IMR-90 (cell line): Measurements from ENCODE around the gene AMPD2. TPM values are rescaled to one million over a fixed set of nuclear protein-coding genes. Genes with fewer than 3 reads are reported as not detected.

ENCODE experiments used
- ATAC-seq: fragments of 200-7000 bp; cut with Tn5 transposase; 2 replicates; pipeline ENCODE4 v1.9.1; 2020; ENCODE audit warnings: low read depth, mild to moderate bottlenecking, moderate library complexity
- BruUV-seq: library from RNA; stranded (reverse); fragments of 400-500 nt; replicated peaks from 2 replicates; lab custom pipeline; 2021; lab: Mats Ljungman, UMichigan
- CTCF ChIA-PET: fragments of 300-600 bp; formaldehyde crosslinking; extraction: SDS; loops from one replicate; lab custom pipeline; 2021; ENCODE audit warnings: antibody characterized with exemption; lab: Yijun Ruan, JAX
- POLR2A ChIA-PET: fragments of 300-600 bp; sonication (Branson Sonifier 250); formaldehyde crosslinking; loops from one replicate; lab custom pipeline; 2022; ENCODE audit warnings: antibody characterized with exemption; ENCODE audit not compliant: unreplicated experiment; lab: Charles Lee
- DNase-seq: peaks from one replicate; pipeline ENCODE4 v3.0.0; 2013
- H2AFZ ChIP-seq: replicated peaks from 2 replicates; pipeline ENCODE3; 2013; ENCODE audit warnings: low read length, mild to moderate bottlenecking; ENCODE audit not compliant: poor library complexity
- H2AK5ac ChIP-seq: 2 replicates; pipeline ENCODE4 v1.6.1; 2013; ENCODE audit warnings: low read depth, low read length, inconsistent platforms
- H2AK9ac ChIP-seq: replicated peaks from 2 replicates; pipeline ENCODE3; 2013; ENCODE audit warnings: mild to moderate bottlenecking, low read depth, low read length, moderate library complexity; ENCODE audit not compliant: poor library complexity
- H2BK120ac ChIP-seq: 2 replicates; pipeline ENCODE4 v1.6.1; 2013; ENCODE audit warnings: low read depth, low read length, inconsistent platforms
- H2BK15ac ChIP-seq: 3 replicates; pipeline ENCODE4 v1.6.1; 2013; ENCODE audit warnings: low read depth, low read length, inconsistent platforms
- H2BK20ac ChIP-seq: 2 replicates; pipeline ENCODE4 v1.6.1; 2013; ENCODE audit warnings: low read depth, mild to moderate bottlenecking, inconsistent platforms, low read length, moderate library complexity
- H2BK5ac ChIP-seq: 2 replicates; pipeline ENCODE4 v1.6.1; 2013; ENCODE audit warnings: mild to moderate bottlenecking, low read depth, low read length, inconsistent platforms; ENCODE audit not compliant: poor library complexity, severe bottlenecking
- H3K14ac ChIP-seq: replicated peaks from 2 replicates; pipeline ENCODE4 v1.6.1; 2013; ENCODE audit warnings: low read depth, low read length, inconsistent platforms
- H3K18ac ChIP-seq: 2 replicates; pipeline ENCODE4 v1.6.1; 2013; ENCODE audit warnings: low read depth, low read length, control low read depth
- H3K23ac ChIP-seq: 2 replicates; pipeline ENCODE4 v1.6.1; 2013; ENCODE audit warnings: low read depth, low read length, inconsistent platforms
- H3K27ac ChIP-seq: 2 replicates; pipeline ENCODE4 v1.5.1; 2013; ENCODE audit warnings: mild to moderate bottlenecking, control low read depth, low read length; ENCODE audit not compliant: insufficient read depth
- H3K27me3 ChIP-seq: 2 replicates; pipeline ENCODE4 v1.6.1; 2013; ENCODE audit warnings: low read length; ENCODE audit not compliant: control insufficient read depth, insufficient read depth
- H3K36me3 ChIP-seq: 2 replicates; pipeline ENCODE4 v1.6.1; 2013; ENCODE audit warnings: low read length, mixed read lengths; ENCODE audit not compliant: control insufficient read depth, insufficient read depth
- H3K4ac ChIP-seq: 2 replicates; pipeline ENCODE4 v1.6.1; 2013; ENCODE audit warnings: low read depth, low read length, inconsistent platforms
- H3K4me1 ChIP-seq: 2 replicates; pipeline ENCODE4 v1.6.1; 2013; ENCODE audit warnings: low read length, mixed read lengths; ENCODE audit not compliant: control insufficient read depth, insufficient read depth
- H3K4me2 ChIP-seq: 2 replicates; pipeline ENCODE4 v1.6.1; 2013; ENCODE audit warnings: low read depth, mild to moderate bottlenecking, control low read depth, low read length, moderate library complexity
- H3K4me3 ChIP-seq: 2 replicates; pipeline ENCODE4 v1.5.1; 2013; ENCODE audit warnings: low read depth, mild to moderate bottlenecking, control low read depth, low read length, moderate library complexity; ENCODE audit not compliant: insufficient read depth
- H3K56ac ChIP-seq: 2 replicates; pipeline ENCODE4 v1.6.1; 2013; ENCODE audit warnings: low read length, inconsistent platforms; ENCODE audit not compliant: insufficient read depth; ENCODE audit errors: extremely low read depth
- H3K79me1 ChIP-seq, 2 experiments: 2 replicates each; pipeline ENCODE4 v1.6.1; 2013; ENCODE audit warnings: low read length in 2 of 2, inconsistent platforms in 1 of 2, low read depth in 1 of 2
- H3K9ac ChIP-seq: 2 replicates; pipeline ENCODE4 v1.6.1; 2013; ENCODE audit warnings: low read depth, low read length, control low read depth
- H3K9me1 ChIP-seq: 2 replicates; pipeline ENCODE4 v1.6.1; 2013; ENCODE audit warnings: low read length, inconsistent platforms; ENCODE audit not compliant: insufficient read depth
- H3K9me3 ChIP-seq: 2 replicates; pipeline ENCODE4 v1.6.1; 2013; ENCODE audit warnings: low read length; ENCODE audit not compliant: control insufficient read depth, insufficient read depth
- H4K20me1 ChIP-seq: 2 replicates; pipeline ENCODE4 v1.6.1; 2013; ENCODE audit warnings: low read length, inconsistent platforms; ENCODE audit not compliant: insufficient read depth
- H4K5ac ChIP-seq: 2 replicates; pipeline ENCODE4 v1.6.1; 2013; ENCODE audit warnings: mild to moderate bottlenecking, low read depth, low read length, control low read depth
- H4K8ac ChIP-seq, 2 experiments: 2 replicates each; pipeline ENCODE4 v1.6.1; 2013; ENCODE audit warnings: low read depth in 2 of 2, low read length in 2 of 2, control low read depth in 1 of 2, inconsistent platforms in 1 of 2
- H4K91ac ChIP-seq: 2 replicates; pipeline ENCODE4 v1.6.1; 2013; ENCODE audit warnings: low read depth, low read length, inconsistent platforms; ENCODE audit not compliant: insufficient read depth
- BHLHE40 ChIP-seq: fragments of 150-350 bp; IDR thresholded peaks from 2 replicates; pipeline ENCODE4 v1.6.1; 2016; ENCODE audit warnings: mild to moderate bottlenecking, low read depth, low read length
- CEBPB ChIP-seq: IDR thresholded peaks from 2 replicates; pipeline ENCODE4 v1.6.1; 2012; ENCODE audit warnings: low read depth, low read length, improper control_type of control experiment
- CTCF ChIP-seq: conservative IDR thresholded peaks from 2 replicates; pipeline ENCODE4 v1.5.1; 2012; ENCODE audit warnings: mild to moderate bottlenecking, low read depth, low read length, improper control_type of control experiment
- FOS ChIP-seq: fragments of 150-350 bp; IDR thresholded peaks from 2 replicates; pipeline ENCODE4 v1.6.1; 2016; ENCODE audit warnings: low read depth, low read length
- MAFK ChIP-seq: IDR thresholded peaks from 2 replicates; pipeline ENCODE4 v1.6.1; 2012; ENCODE audit warnings: low read depth, low read length, improper control_type of control experiment
- MAZ ChIP-seq: IDR thresholded peaks from 2 replicates; pipeline ENCODE4 v1.6.1; 2012; ENCODE audit warnings: low read depth, mild to moderate bottlenecking, low read length, improper control_type of control experiment, moderate library complexity, borderline replicate concordance
- MXI1 ChIP-seq: IDR thresholded peaks from 2 replicates; pipeline ENCODE4 v1.6.1; 2012; ENCODE audit warnings: low read depth, mild to moderate bottlenecking, low read length, moderate library complexity, borderline replicate concordance
- NFE2L2 ChIP-seq: fragments of 150-350 bp; IDR thresholded peaks from 2 replicates; pipeline ENCODE4 v1.6.1; 2016; ENCODE audit warnings: low read depth, mild to moderate bottlenecking, low read length
- POLR2A ChIP-seq: IDR thresholded peaks from 2 replicates; pipeline ENCODE4 v1.6.1; 2012; ENCODE audit warnings: mild to moderate bottlenecking, low read depth, low read length
- RAD21 ChIP-seq: IDR thresholded peaks from 2 replicates; pipeline ENCODE4 v1.6.1; 2012; ENCODE audit warnings: low read length, improper control_type of control experiment
- RCOR1 ChIP-seq: IDR thresholded peaks from 2 replicates; pipeline ENCODE4 v1.6.1; 2012; ENCODE audit warnings: mild to moderate bottlenecking, low read length, improper control_type of control experiment; ENCODE audit not compliant: insufficient replicate concordance
- RFX5 ChIP-seq: IDR thresholded peaks from 2 replicates; pipeline ENCODE4 v1.8.0; 2012; ENCODE audit warnings: low read depth, mild to moderate bottlenecking, low read length, moderate library complexity
- SMC3 ChIP-seq: fragments of 150-350 bp; IDR thresholded peaks from 2 replicates; pipeline ENCODE4 v1.6.1; 2016; ENCODE audit warnings: low read depth, mild to moderate bottlenecking, antibody characterized with exemption, low read length, moderate library complexity
- WGBS, 2 experiments: methylation state at CpG; one replicate each; pipeline versions ENCODE4 v1.1.5 to v1.1.7; 2013; ENCODE audit warnings: missing lambda C conversion rate in 2 of 2; ENCODE audit not compliant: insufficient read length in 1 of 2; ENCODE audit errors: extremely low coverage in 2 of 2; 5-methylcytosine and 5-hydroxymethylcytosine counted together
- dilution Hi-C: fragments of 300-500 bp; cut with HindIII; formaldehyde crosslinking; loops from one replicate; pipeline ENCODE4 v1.14.3; 2018; ENCODE audit warnings: low sequenced_read_pairs; ENCODE audit not compliant: unreplicated experiment
- in situ Hi-C: fragments of 300-500 bp; cut with MboI; formaldehyde crosslinking; loops from 3 replicates; pipeline ENCODE4 v1.14.3; 2019; ENCODE audit warnings: low sequenced_read_pairs, inconsistent platforms, mixed read lengths
- intact Hi-C: fragments of 100-400 bp; cut with micrococcal nuclease; formaldehyde crosslinking; loops from 2 replicates; pipeline ENCODE4 v1.10.0; 2022
- polyA plus RNA-seq, 3 experiments: library from polyadenylated mRNA; depleted of rRNA; stranded (reverse); fragments of >200 nt; gene quantifications; 2 replicates each; pipeline ENCODE4 v1.2.3, GENCODE V29; 2012; ENCODE audit warnings: low replicate concordance in 1 of 3
- total RNA-seq: library from RNA; depleted of rRNA; stranded (reverse); fragments of >200 nt; gene quantifications from 2 replicates; pipeline ENCODE4 v1.2.3, GENCODE V29; 2012
- TF ChIP-seq, protein P1 (sequence below): fragments of 150-350 bp; IDR thresholded peaks from 2 replicates; pipeline ENCODE4 v1.6.1; 2016; ENCODE audit warnings: low read depth, mild to moderate bottlenecking, low read length, moderate library complexity, borderline replicate concordance

The AMPD2 gene
- total and polyA plus RNA-seq, 2 of the 4 experiments (the other 2 are of a cell fraction), result 61.5 to 103 TPM

DNA sequence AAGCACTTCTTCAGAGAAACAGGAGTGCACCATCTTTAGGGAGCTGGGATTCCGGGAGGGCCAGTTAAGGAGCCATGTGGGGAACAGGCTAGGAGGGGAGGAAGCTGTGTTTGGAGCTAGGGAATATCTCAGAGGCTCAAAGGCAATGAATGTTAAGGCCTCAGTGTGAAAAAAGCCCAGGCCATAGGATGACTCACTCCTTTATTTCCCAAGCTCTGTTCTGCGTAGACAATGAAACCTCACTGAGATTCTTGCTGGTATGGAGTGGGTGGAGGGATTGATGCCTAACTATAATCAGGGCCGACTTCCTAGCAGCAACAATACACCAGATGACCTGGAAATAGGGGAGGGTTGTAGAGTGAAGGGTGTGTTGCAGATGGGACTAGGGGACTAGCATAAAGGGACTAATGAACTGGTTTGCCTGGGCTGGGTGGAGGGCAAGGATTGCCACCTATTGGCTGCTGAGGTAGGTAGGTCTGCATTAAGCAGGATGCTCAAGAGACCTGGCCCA is 2.3 kb upstream of the AMPD2 start:
- Histone ChIP-seq H3K14ac (peak overlapping the region; percentile 85), H4K20me1 (peaks cover 15% of the 10 kb centered on the region), H2AK5ac (peak overlapping the region; percentile 83), H3K56ac (peak overlapping the region; percentile 67), H3K4me3 (no peak overlapping the region), H3K4me2 (peak overlapping the region; percentile 17), H3K4me1 (peaks cover 36% of the 10 kb centered on the region), H2BK5ac (peak overlapping the region; percentile 90), H3K9me1 (peaks cover 45% of the 10 kb centered on the region), H3K9me3 (no peaks in the 10 kb centered on the region), H3K18ac (peak overlapping the region; percentile 83), H3K9ac (peak overlapping the region; percentile 32; the same call in 1 of the 2 replicates), H3K23ac (peak overlapping the region; percentile 73), H4K8ac (peak overlapping the region; percentile 63 to 86), H2BK120ac (peak overlapping the region; percentile 81), H4K5ac (peak overlapping the region; percentile 87), H4K91ac (peak overlapping the region; percentile 86), H2AFZ (peak overlapping the region; percentile 86), H3K36me3 (no peaks in the 10 kb centered on the region), H3K27me3 (no peaks in the 10 kb centered on the region), H2AK9ac (peak overlapping the region; percentile 88), H3K27ac (peak overlapping the region; percentile 77), H3K79me1 (peaks cover 16 to 72% of the 10 kb centered on the region in 2 experiments; a peak in 3 of 4 replicates), H3K4ac (peak overlapping the region; percentile 88), H2BK20ac (peak overlapping the region; percentile 57), H2BK15ac (peak overlapping the region; percentile 88; the same call in 2 of the 3 replicates)
- no TSS peak for BruUV-seq
- ChIA-PET POLR2A (interaction anchor here (0.6 to 1.0 kb wide), 2 partner anchors 38 to 69 kb away, joined by 3 to 5 read pairs; partner anchors contain the start of genes GNAI3 and GSTM4), CTCF (interaction anchor here (1.0 kb wide), 1 partner anchor 17 kb away, joined by 3 read pairs; no protein-coding TSS in a partner anchor)
- dilution Hi-C loops, result no loop called here
- in situ Hi-C loops, result no loop called here
- peak; percentile 28; the same call in 1 of the 2 replicates for TF ChIP-seq MAZ
- peak; percentile 96 for TF ChIP-seq FOS
- TF ChIP-seq RCOR1, result peak; percentile 70
- TF ChIP-seq RFX5, result no peak
- no peak for TF ChIP-seq NFE2L2
- peak; percentile 18; the same call in 1 of the 2 replicates for TF ChIP-seq RAD21
- no peak; the same call in 1 of the 2 replicates for TF ChIP-seq POLR2A
- no peak for TF ChIP-seq MAFK
- TF ChIP-seq, protein P1, sequence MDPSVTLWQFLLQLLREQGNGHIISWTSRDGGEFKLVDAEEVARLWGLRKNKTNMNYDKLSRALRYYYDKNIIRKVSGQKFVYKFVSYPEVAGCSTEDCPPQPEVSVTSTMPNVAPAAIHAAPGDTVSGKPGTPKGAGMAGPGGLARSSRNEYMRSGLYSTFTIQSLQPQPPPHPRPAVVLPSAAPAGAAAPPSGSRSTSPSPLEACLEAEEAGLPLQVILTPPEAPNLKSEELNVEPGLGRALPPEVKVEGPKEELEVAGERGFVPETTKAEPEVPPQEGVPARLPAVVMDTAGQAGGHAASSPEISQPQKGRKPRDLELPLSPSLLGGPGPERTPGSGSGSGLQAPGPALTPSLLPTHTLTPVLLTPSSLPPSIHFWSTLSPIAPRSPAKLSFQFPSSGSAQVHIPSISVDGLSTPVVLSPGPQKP, result no peak
- TF ChIP-seq MXI1, result no peak
- TF ChIP-seq CEBPB, result peak; percentile 95
- TF ChIP-seq CTCF, result no peak
- TF ChIP-seq BHLHE40, result peak; percentile 50; the same call in 1 of the 2 replicates
- no peak for TF ChIP-seq SMC3
- intact Hi-C loops, result no loop called here
- DNase-seq (peak; percentile 97), ATAC-seq (peak; percentile 19)
- no CpG with 5 or more reads among the region's 3 CpGs for WGBS, 2 experiments
